Measurements from ENCODE around the gene NCKIPSD. TPM values are rescaled to one million over a fixed set of nuclear protein-coding genes. Genes with fewer than 3 reads are reported as not detected.

Gene NCKIPSD
- polyA plus RNA-seq, 3 donors from 2014 or later, result 4.8 to 8.7 (median 5.6) TPM

DNA sequence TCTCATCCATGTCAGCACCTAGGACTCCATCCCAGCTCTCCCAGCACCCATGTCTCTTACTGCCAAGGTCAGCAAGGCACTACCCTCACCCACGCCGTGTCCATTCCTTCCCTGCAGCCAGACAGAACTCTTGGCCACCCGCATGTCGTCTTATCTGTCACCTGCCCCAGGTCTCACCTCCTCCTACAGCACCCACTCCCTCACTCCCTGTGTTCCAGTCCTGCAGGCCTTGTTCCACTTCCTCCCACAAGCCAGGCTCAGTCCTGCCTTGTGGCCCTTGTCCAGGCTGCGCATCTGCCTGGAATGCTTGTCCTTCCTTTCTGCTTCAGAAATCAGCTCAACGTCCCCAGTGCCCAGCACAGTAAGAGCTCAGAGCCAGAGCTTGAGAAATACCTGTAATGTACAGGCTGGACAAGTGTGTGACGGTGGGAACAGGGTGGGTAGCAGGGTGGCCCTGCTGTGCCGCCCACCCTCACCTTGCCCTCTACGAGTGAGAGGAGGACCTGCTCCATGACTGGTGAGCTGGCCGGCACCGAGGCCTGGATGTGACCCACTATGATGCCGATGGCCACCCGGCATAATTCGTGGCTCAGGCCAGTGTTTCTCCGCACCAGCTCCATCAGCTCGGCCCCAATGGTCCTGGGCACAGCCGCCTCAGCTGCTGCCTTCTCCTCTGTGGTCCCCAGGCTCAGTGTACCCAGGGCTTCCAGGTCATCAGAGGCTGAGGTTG lies 4.7 kb downstream of the NCKIPSD start:
- H3K36me3 Mint-ChIP-seq, result peaks cover 8 to 18% (median 17%) of the 10 kb centered on the region in 3 donors
- H3K4me1 Mint-ChIP-seq, result peaks cover 17 to 19% of the 10 kb centered on the region in 2 donors
- H3K9me3 Mint-ChIP-seq, result no peaks in the 10 kb centered on the region
- no peak for DNase-seq
- no peak overlapping the region for H3K4me3 Mint-ChIP-seq
- no peak overlapping the region for H3K27ac Mint-ChIP-seq
- H3K27me3 Mint-ChIP-seq (ENCODE audit: low read depth in 3 of 3), result peaks cover 0 to 3% (median 0%) of the 10 kb centered on the region in 3 donors

DNA sequence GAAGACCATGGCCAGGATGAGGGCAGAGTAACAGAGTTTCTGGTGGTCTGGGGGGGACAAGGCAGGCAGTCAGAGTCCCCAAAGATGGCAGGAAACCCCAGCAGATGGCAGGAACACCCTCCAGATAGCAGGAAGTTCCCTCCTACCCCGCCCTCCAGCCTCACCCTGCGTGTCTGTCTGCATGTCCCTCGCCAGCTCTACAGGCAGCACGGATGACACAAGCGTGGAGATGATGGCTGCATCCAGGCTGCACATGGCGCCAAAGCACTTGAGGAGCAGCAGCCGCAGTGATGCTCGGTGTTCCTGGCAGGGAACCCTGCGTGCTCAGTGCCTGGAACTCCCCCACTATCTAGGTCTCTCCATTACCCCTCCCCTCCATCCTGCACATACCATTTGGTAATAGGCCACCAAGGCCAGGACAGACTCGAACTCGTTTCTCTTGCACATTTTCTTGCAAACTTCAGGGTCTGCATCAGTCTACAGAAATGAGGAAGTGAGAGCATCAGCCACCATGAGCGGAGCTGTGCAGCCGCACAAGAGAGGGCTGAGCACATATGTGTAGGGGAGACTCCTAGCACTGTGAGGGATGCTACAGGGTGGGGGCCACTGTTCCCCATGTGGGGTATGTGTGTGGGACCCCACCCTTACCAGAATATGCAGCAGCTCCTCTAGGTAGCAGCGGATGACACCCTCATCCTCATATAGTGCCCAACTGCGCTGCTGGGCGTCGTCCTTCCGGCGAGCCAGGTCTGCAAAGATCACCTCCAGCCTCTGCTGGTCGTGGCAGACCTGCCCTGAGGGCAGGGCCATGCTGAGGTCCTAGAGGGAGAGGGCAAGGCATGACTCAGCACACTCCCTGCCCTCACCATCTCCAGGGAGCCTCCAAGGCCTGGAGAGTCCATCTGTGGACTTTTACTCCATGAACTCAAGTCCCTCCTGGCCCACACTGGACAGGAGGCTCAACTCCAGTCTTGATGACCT lies 6.0 kb downstream of the NCKIPSD start:
- H3K27ac Mint-ChIP-seq, result peak overlapping the region in 1 of 6 donors; percentile 55
- DNase-seq, result no peak
- H3K27me3 Mint-ChIP-seq (ENCODE audit: low read depth in 3 of 3), result peaks cover 0 to 2% (median 0%) of the 10 kb centered on the region in 3 donors
- H3K9me3 Mint-ChIP-seq, result no peaks in the 10 kb centered on the region
- no peak overlapping the region for H3K4me3 Mint-ChIP-seq
- H3K4me1 Mint-ChIP-seq, result peaks cover 10 to 12% of the 10 kb centered on the region in 2 donors
- H3K36me3 Mint-ChIP-seq, result peaks cover 8 to 18% (median 17%) of the 10 kb centered on the region in 3 donors

DNA sequence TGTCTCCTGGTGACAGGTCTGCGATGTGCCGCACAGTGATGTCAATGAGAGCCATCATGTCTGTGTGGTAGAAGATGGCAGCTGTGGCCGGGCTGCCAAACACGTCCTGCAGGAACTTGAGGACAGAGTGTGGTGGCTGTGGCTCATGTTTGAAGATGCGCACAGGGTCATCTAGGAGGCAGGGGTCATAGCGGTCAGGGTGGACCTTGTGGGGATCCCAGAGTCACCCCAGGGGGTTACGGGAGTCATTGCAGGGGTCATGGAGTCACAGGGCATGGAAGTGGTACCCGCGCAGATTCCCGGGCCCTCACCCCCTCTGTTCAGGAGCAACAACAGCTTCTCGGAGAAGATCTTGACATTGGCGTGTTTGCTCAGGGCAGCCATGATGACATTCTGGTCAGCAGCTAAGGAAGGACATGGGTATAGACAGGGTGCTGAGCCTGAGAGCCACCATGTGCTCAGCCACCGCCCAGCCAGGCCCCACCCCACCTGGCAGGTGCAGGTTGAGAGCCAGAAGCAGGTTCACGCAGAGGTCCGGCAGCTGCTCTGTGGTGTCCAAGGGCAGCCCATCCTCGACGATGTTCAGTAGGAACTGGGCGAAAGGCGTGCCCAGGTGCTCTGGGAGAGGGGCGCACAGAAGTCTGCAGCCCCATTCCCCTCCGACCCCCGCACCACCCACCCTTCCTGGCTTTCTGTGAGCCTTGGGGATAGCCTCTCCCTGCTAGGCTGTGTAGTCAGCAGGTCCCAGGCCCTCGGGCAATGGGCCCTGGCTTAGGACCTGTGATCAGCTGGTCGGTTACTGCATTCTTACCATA lies 6.9 kb downstream of the NCKIPSD start:
- H3K27ac Mint-ChIP-seq, result no peak overlapping the region
- no peak for DNase-seq
- H3K9me3 Mint-ChIP-seq, result no peaks in the 10 kb centered on the region
- no peak overlapping the region for H3K4me3 Mint-ChIP-seq
- H3K4me1 Mint-ChIP-seq, result peaks cover 3 to 4% of the 10 kb centered on the region in 2 donors
- H3K36me3 Mint-ChIP-seq, result peaks cover 8 to 18% (median 17%) of the 10 kb centered on the region in 3 donors
- peaks cover 0 to 1% (median 0%) of the 10 kb centered on the region in 3 donors for H3K27me3 Mint-ChIP-seq (ENCODE audit: low read depth in 3 of 3)

DNA sequence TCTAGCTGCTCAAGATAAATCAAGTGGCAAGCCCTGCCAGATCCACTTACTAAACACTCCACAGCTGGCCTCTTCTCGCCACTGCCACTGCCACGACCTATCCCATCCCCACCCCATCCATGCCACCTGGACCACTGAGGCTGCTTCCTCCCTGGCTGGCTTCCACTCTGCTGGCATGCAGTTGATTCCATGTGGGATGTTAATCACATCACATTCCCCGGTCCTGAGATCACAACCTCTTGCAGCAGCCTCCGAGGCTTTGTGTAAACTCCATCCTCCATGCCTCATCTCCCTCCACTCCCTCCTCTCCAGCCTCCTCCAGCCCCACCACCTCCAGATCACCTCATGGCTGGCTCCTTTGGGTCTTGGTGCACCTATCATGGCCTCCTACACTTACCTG lies 7.7 kb downstream of the NCKIPSD start:
- no peaks in the 10 kb centered on the region for H3K9me3 Mint-ChIP-seq
- H3K27me3 Mint-ChIP-seq (ENCODE audit: low read depth in 3 of 3), result peaks cover 0 to 1% (median 0%) of the 10 kb centered on the region in 3 donors
- H3K4me1 Mint-ChIP-seq, result peaks cover 0 to 2% of the 10 kb centered on the region in 2 donors
- no peak overlapping the region for H3K27ac Mint-ChIP-seq
- DNase-seq, result no peak
- no peak overlapping the region for H3K4me3 Mint-ChIP-seq
- peaks cover 8 to 18% (median 17%) of the 10 kb centered on the region in 3 donors for H3K36me3 Mint-ChIP-seq

DNA sequence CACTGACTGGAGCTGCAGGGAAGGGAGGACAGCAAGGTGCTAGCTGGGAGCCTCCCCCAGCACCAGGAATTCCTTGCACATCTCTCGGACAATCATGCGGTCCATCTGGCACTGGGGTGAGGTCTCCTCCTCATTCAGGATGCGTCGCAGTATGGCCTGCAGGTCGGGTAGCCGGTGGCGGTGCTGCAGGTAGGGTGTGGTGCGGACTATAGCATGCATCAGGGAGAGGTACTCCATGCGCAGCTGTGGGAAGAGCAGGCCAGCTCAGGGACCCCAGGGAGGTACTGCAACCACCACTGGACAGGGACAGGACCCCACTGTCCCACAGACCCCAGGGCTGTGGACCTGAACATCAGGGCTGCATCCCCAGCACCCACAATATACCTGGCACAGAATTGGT lies 11.2 kb downstream of the NCKIPSD start:
- H3K36me3 Mint-ChIP-seq, result peaks cover 0 to 9% (median 8%) of the 10 kb centered on the region in 3 donors
- H3K27ac Mint-ChIP-seq, result no peak overlapping the region
- H3K27me3 Mint-ChIP-seq (ENCODE audit: low read depth in 3 of 3), result peaks cover 0 to 3% (median 2%) of the 10 kb centered on the region in 3 donors
- no peak for DNase-seq
- no peak overlapping the region for H3K4me3 Mint-ChIP-seq
- H3K4me1 Mint-ChIP-seq, result no peaks in the 10 kb centered on the region
- no peaks in the 10 kb centered on the region for H3K9me3 Mint-ChIP-seq

DNA sequence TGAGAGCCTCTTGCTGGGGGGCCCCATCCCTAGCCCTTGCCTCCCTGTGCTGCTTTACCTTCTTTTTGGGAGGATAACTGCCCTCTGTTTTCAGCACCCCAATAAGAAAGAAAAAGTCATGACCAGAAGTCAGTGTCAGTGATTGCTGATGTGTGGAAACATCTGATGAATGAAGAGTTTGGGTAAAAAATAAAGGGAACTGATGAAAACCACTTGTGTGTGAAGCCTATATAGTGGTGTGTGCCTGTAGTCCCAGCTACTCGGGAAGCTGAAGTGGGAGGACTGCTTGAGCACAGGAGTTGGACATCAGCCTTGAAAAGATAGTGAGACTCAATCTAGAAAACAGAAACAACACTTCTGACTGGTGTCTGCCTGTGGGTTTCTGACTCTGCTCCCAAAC lies 13.2 kb downstream of the NCKIPSD start:
- H3K4me3 Mint-ChIP-seq, result no peak overlapping the region
- no peaks in the 10 kb centered on the region for H3K9me3 Mint-ChIP-seq
- no peak overlapping the region for H3K27ac Mint-ChIP-seq
- peaks cover 0 to 3% (median 0%) of the 10 kb centered on the region in 3 donors for H3K36me3 Mint-ChIP-seq
- H3K4me1 Mint-ChIP-seq, result no peaks in the 10 kb centered on the region
- no peak for DNase-seq
- peaks cover 0 to 2% (median 2%) of the 10 kb centered on the region in 3 donors for H3K27me3 Mint-ChIP-seq (ENCODE audit: low read depth in 3 of 3)

DNA sequence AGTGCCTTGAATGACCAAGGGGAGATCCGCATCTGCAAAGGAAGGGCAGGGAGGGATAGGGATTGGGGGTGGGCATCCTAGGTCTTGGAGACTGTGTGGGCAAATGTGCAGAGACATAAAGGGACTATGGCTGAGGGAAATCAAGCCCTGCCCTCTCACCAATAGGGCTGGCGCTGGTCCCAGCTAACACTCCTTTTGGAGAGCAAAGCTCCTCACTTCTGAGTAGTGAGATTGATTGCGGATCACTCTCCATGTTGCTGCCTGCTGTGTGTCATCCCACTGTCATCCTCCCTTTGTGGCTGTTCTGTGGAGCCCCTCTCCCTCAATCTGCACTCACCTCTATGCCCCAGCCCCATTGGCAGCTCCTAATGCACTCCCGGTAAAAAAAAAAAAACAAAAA lies 20.8 kb downstream of the NCKIPSD start:
- peaks cover 18 to 26% (median 20%) of the 10 kb centered on the region in 3 donors for H3K27me3 Mint-ChIP-seq (ENCODE audit: low read depth in 3 of 3)
- peak overlapping the region in 2 of 5 donors; percentile 27 to 43 for H3K4me3 Mint-ChIP-seq

DNA sequence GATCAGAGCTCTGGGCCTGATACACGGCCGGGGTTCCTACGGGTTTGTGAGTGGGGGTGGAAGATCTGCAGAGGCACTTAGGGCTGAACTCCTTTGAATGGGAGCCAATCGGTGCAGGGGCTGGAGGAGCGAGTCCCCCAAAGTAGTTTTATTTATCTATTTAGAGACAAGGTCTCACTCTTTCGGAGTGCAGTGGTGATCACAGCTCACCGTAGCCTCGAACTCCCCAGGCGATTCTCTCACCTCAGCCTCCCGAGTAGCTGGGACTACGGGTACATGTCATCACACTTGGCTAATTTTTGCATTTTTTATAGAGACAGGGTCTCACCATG lies 21.4 kb downstream of the NCKIPSD start:
- H3K27ac Mint-ChIP-seq, result peak overlapping the region in 2 of 6 donors; percentile 32 to 35
- peak overlapping the region; percentile 76 to 89 (median 81) for H3K4me3 Mint-ChIP-seq
- DNase-seq, result no peak
- H3K4me1 Mint-ChIP-seq, result peaks cover 18 to 26% of the 10 kb centered on the region in 2 donors
- H3K36me3 Mint-ChIP-seq, result no peaks in the 10 kb centered on the region
- H3K9me3 Mint-ChIP-seq, result peaks cover 0 to 2% (median 0%) of the 10 kb centered on the region in 6 donors
- peaks cover 18 to 30% (median 20%) of the 10 kb centered on the region in 3 donors for H3K27me3 Mint-ChIP-seq (ENCODE audit: low read depth in 3 of 3)

More for the DNA sequence above, 20.8 kb downstream of the NCKIPSD start:
- no peaks in the 10 kb centered on the region for H3K36me3 Mint-ChIP-seq
- peaks cover 0 to 2% (median 0%) of the 10 kb centered on the region in 6 donors for H3K9me3 Mint-ChIP-seq
- no peak overlapping the region for H3K27ac Mint-ChIP-seq
- peaks cover 18 to 24% of the 10 kb centered on the region in 2 donors for H3K4me1 Mint-ChIP-seq
- no peak for DNase-seq

DNA sequence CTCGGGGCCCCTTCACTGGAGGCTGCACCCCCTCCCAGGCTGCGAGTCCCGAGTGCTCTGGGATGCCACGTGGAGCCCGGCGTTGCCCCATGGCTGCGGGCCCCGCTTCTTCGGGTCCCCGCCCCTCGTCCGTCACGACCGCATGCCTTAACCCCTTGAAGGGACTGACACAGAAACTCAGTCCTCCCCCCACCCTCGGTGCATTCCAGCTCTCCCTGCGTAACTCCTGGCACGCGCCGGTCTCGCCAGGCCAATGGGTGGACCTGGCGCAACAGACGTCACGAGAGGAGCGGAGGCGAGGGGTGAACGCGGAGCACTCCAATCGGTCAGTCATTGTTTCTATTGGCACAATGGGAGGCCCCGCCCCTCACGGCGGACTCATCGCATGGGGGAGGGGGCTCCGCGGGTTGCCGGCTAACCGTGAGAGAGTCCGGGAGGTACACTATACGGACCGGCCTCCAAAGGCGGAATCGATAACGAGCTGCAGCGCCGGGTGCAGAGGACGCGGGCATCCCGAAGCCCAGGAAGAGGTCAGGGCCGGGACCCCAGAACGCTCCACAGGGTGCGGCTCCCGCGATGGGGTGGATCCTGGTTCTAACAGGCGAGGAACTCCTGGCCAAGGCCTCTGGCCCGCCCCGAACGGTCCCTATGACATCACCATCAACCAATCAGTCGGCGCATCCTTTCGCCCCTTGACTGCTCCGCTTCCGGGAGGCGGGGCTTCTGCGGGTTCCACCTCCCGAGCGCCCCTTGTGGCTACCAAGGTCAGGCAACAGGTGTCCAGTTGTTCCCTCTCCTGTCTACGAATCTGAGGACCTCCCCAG lies 22.0 kb downstream of the NCKIPSD start:
- DNase-seq, result peak; percentile 86 to 87 (median 86)
- H3K4me3 Mint-ChIP-seq, result peak overlapping the region; percentile 76 to 89 (median 81)
- peaks cover 0 to 2% (median 0%) of the 10 kb centered on the region in 6 donors for H3K9me3 Mint-ChIP-seq
- peaks cover 18 to 26% of the 10 kb centered on the region in 2 donors for H3K4me1 Mint-ChIP-seq
- H3K27me3 Mint-ChIP-seq (ENCODE audit: low read depth in 3 of 3), result peaks cover 18 to 30% (median 26%) of the 10 kb centered on the region in 3 donors
- peak overlapping the region in 3 of 6 donors; percentile 32 to 46 (median 35) for H3K27ac Mint-ChIP-seq
- H3K36me3 Mint-ChIP-seq, result no peaks in the 10 kb centered on the region

DNA sequence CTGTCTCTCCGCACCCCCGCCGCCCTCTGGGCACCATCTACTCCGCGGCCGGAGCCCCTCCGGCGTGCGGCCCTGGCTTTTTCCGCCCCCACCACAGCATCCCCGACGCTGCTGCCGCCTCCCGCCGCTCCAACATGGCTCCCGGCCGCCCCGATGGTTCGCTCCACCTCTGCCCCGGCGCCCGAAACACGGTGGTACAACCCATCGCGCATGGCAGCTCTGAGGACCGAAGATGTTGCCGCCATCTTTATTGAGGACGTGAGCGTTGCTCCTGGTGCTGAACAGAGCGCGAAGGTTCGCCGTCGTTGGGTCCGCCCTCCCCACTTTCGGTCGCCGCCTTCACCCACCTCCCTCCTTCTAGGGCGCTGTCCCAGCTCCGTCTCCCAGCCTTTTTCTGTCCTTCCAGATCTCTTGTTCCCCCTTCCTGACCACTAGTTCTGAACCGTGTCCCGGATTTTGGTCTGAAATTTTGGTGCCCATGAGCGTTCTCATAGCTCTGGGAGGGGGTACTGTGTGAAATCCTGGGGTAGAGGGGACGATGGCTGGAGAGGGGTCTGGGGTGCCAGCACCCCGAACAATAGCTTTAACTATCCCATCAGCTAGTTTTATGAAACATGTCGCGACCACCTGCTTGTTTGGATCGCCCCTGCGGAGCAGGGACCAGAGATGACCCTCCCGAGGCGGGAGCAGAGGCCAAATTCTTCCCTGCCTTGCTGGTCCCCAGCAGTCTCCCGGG lies 22.8 kb downstream of the NCKIPSD start, which contains the start of gene CELSR3:
Gene CELSR3, minus strand, starts transcription at position 134 of the 736 bp plus-strand sequence. CDS start 252 bp downstream, outside the sequence.
- Mint-ChIP-seq H3K27me3 (ENCODE audit: low read depth in 3 of 3) (peaks cover 18 to 30% (median 27%) of the 10 kb centered on the region in 3 donors), H3K4me3 (peak within 1 kb of the TSS; percentile 76 to 89 (median 81))
- peak; percentile 49 to 61 (median 54) for DNase-seq

DNA sequence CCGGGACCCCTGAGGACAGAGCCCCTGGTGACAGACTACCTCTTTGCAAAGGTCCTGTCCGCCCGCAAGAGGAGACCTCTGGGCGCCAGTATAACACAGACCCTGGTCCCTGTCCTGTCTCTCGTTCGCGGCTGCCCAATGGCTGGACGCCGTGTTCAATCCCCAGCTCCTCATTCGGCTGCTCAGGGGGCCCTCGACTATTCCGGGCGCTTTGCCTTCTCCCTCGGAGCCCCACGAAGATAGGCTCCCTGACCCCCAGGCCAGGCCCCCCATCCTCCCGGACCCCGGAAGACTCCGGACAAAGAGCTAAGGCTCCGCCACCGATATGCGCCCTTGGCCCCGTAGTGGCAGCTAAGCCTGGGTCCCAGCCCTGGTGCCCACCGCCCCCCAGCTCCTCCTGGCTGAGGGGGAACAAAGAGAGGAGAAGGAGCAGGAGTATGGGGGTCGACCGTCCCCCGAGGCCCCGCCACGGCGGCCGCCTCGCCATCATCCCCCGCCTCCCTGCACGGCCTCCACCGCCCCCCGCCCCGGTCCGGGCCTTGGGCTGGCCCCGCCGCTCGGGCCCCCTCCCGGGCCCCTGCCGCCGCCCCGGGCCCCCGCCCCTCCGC lies 23.5 kb downstream of the NCKIPSD start:
- Mint-ChIP-seq H3K4me3 (peak overlapping the region in 3 of 5 donors; percentile 60 to 68 (median 66)), H3K9me3 (peaks cover 0 to 2% (median 0%) of the 10 kb centered on the region in 6 donors), H3K4me1 (peaks cover 18 to 28% of the 10 kb centered on the region in 2 donors), H3K27me3 (ENCODE audit: low read depth in 3 of 3) (peaks cover 20 to 32% (median 31%) of the 10 kb centered on the region in 3 donors), H3K27ac (no peak overlapping the region), H3K36me3 (no peaks in the 10 kb centered on the region)
- no peak for DNase-seq

More for the DNA sequence above, 22.8 kb downstream of the NCKIPSD start, which contains the start of gene CELSR3:
- no peaks in the 10 kb centered on the region for H3K36me3 Mint-ChIP-seq
- peaks cover 0 to 2% (median 0%) of the 10 kb centered on the region in 6 donors for H3K9me3 Mint-ChIP-seq
- peak within 1 kb of the TSS in 3 of 6 donors; percentile 32 to 57 (median 46) for H3K27ac Mint-ChIP-seq
- H3K4me1 Mint-ChIP-seq, result peaks cover 18 to 26% of the 10 kb centered on the region in 2 donors
